Sigmoid colon (tissue), 4 donors: ENCODE results near the gene DNAH6.

ENCODE experiments used
- CTCF ChIP-seq, 4 experiments: fragments of 450-650 bp in 3 of 4; fragments of 200-600 bp in 1 of 4; IDR thresholded peaks; one replicate each; pipeline ENCODE4 v1.5.1; 2016 to 2019; ENCODE audit warnings: antibody characterized with exemption in 4 of 4, mild to moderate bottlenecking in 3 of 4, moderate library complexity in 2 of 4
- POLR2A ChIP-seq, 2 donors: fragments of 450-650 bp; IDR thresholded peaks; one replicate each; pipeline ENCODE4 v1.6.1; 2016; ENCODE audit warnings: antibody characterized with exemption in 2 of 2, mild to moderate bottlenecking in 2 of 2, moderate library complexity in 2 of 2
- POLR2AphosphoS5 ChIP-seq, 4 donors: sonication (generic); formaldehyde crosslinking; IDR thresholded peaks; one replicate each; pipeline ENCODE4 v1.6.1; 2017; ENCODE audit warnings: antibody characterized with exemption in 4 of 4

GRCh38 chr2:84815146-84815545, 298.8 kb downstream of the DNAH6 start:
- TF ChIP-seq CTCF (IDR thresholded peaks at IDR 0.05) (no peak), POLR2AphosphoS5 (IDR thresholded peaks at IDR 0.05) (no peak), POLR2A (IDR thresholded peaks at IDR 0.05) (no peak)
